GM23338 (cell line): ENCODE results near the gene DNAAF9. TPM values are rescaled to one million over a fixed set of nuclear protein-coding genes. Genes with fewer than 3 reads are reported as not detected.

Experiments
- ATAC-seq: fragments of 200-7000 bp; cut with Tn5 transposase; 3 replicates; pipeline ENCODE4 v1.9.1; 2020
- DNase-seq: peaks from one replicate; pipeline ENCODE4 v3.0.0-alpha.2; 2015; ENCODE audit warnings: low spot score
- H2AFZ ChIP-seq: fragments of 200-600 bp; sonication (generic); 2 replicates; pipeline ENCODE4 v1.8.0; 2016; ENCODE audit warnings: antibody characterized with exemption, mild to moderate bottlenecking, moderate library complexity
- H3F3A ChIP-seq: fragments of 200-600 bp; sonication (generic); replicated peaks from 2 replicates; pipeline ENCODE4 v1.8.0; 2017; ENCODE audit warnings: antibody characterized with exemption, mixed run types, low read depth
- H3K27ac ChIP-seq: fragments of 200-600 bp; sonication (generic); 2 replicates; pipeline ENCODE4 v1.6.1; 2016; ENCODE audit warnings: low read depth
- H3K27me3 ChIP-seq: fragments of 200-600 bp; sonication (generic); 2 replicates; pipeline ENCODE4 v1.8.0; 2016; ENCODE audit warnings: mild to moderate bottlenecking, mixed run types, moderate library complexity; ENCODE audit not compliant: insufficient read depth
- H3K36me3 ChIP-seq: fragments of 200-600 bp; sonication (generic); 2 replicates; pipeline ENCODE4 v1.8.0; 2016; ENCODE audit warnings: mild to moderate bottlenecking; ENCODE audit not compliant: insufficient read depth
- H3K4me1 ChIP-seq: fragments of 200-600 bp; sonication (generic); 2 replicates; pipeline ENCODE4 v1.8.0; 2016; ENCODE audit warnings: mild to moderate bottlenecking, moderate library complexity; ENCODE audit not compliant: insufficient read depth
- H3K4me2 ChIP-seq: fragments of 200-600 bp; sonication (generic); 2 replicates; pipeline ENCODE4 v1.7.1; 2017; ENCODE audit warnings: mixed run types
- H3K4me3 ChIP-seq: fragments of 200-600 bp; sonication (generic); 2 replicates; pipeline ENCODE4 v1.6.1; 2016; ENCODE audit warnings: mixed run types
- H3K79me2 ChIP-seq: fragments of 200-600 bp; sonication (generic); replicated peaks from 2 replicates; pipeline ENCODE4 v1.8.0; 2017; ENCODE audit warnings: mild to moderate bottlenecking; ENCODE audit not compliant: insufficient read depth
- H3K9me2 ChIP-seq: fragments of 200-600 bp; sonication (generic); 2 replicates; pipeline ENCODE4 v1.8.0; 2017; ENCODE audit not compliant: insufficient read depth
- H4K20me1 ChIP-seq: fragments of 200-600 bp; sonication (generic); replicated peaks from 2 replicates; pipeline ENCODE4 v1.8.0; 2017; ENCODE audit warnings: mild to moderate bottlenecking; ENCODE audit not compliant: insufficient read depth
- H3K27ac Mint-ChIP-seq: 2 replicates; pipeline ENCODE4 v1.8.0; 2020; ENCODE audit warnings: inconsistent platforms, mild to moderate bottlenecking, moderate library complexity, mixed read lengths
- H3K27me3 Mint-ChIP-seq: 3 replicates; pipeline ENCODE4 v1.8.0; 2022; ENCODE audit warnings: low read depth, mild to moderate bottlenecking, moderate library complexity, mixed read lengths, inconsistent platforms; ENCODE audit not compliant: insufficient read depth, poor library complexity
- H3K36me3 Mint-ChIP-seq: 3 replicates; pipeline ENCODE4 v1.8.0; 2021; ENCODE audit warnings: low read depth, mild to moderate bottlenecking, inconsistent platforms, moderate library complexity, mixed read lengths
- H3K4me1 Mint-ChIP-seq: 3 replicates; pipeline ENCODE4 v1.8.0; 2020; ENCODE audit warnings: mild to moderate bottlenecking, inconsistent platforms, mixed read lengths
- H3K4me3 Mint-ChIP-seq: 3 replicates; pipeline ENCODE4 v1.8.0; 2021; ENCODE audit warnings: moderate library complexity, mild to moderate bottlenecking, inconsistent platforms, mixed read lengths
- H3K9me3 Mint-ChIP-seq: 3 replicates; pipeline ENCODE4 v1.8.0; 2020; ENCODE audit warnings: moderate library complexity, mild to moderate bottlenecking, inconsistent platforms, mixed read lengths
- CREB1 ChIP-seq: fragments of 250-450 bp; sonication (Bioruptor Pico); IDR thresholded peaks from 2 replicates; pipeline ENCODE4 v1.5.0; 2020; ENCODE audit warnings: low read depth, mild to moderate bottlenecking, moderate library complexity
- EZH2 ChIP-seq: fragments of 200-600 bp; sonication (generic); IDR thresholded peaks from one replicate; pipeline ENCODE4 v1.8.0; 2017; ENCODE audit warnings: antibody characterized with exemption, mild to moderate bottlenecking, low read depth; ENCODE audit not compliant: unreplicated experiment
- JUNB ChIP-seq: IDR thresholded peaks from one replicate; pipeline ENCODE4 v1.6.1; 2016; ENCODE audit warnings: antibody characterized with exemption; ENCODE audit not compliant: unreplicated experiment
- NANOG ChIP-seq: IDR thresholded peaks from 2 replicates; pipeline ENCODE4 v1.6.1; 2016; ENCODE audit warnings: antibody characterized with exemption, borderline replicate concordance
- POLR2AphosphoS5 ChIP-seq: IDR thresholded peaks from 2 replicates; pipeline ENCODE4 v1.6.1; 2016; ENCODE audit warnings: antibody characterized with exemption, low read depth
- REST ChIP-seq: IDR thresholded peaks from one replicate; pipeline ENCODE4 v1.6.1; 2018; ENCODE audit warnings: antibody characterized with exemption; ENCODE audit not compliant: unreplicated experiment
- STAT1 ChIP-seq: IDR thresholded peaks from one replicate; pipeline ENCODE4 v1.6.1; 2016; ENCODE audit warnings: antibody characterized with exemption; ENCODE audit not compliant: unreplicated experiment
- ZNF114 ChIP-seq: fragments of 250-450 bp; sonication (Bioruptor Pico); IDR thresholded peaks from 2 replicates; pipeline ENCODE4 v1.5.0; 2020; ENCODE audit warnings: mild to moderate bottlenecking, moderate library complexity
- ZNF331 ChIP-seq: fragments of 250-450 bp; sonication (Bioruptor Pico); IDR thresholded peaks from 2 replicates; pipeline ENCODE4 v1.5.0; 2020; ENCODE audit warnings: low read depth, mild to moderate bottlenecking, moderate library complexity
- polyA plus RNA-seq: library from polyadenylated mRNA; unstranded; fragments of >200 nt; fragmentation: Nextera tagmentation; extraction: Ambion mirVana; gene quantifications from 2 replicates; pipeline ENCODE4 v1.2.1, GENCODE V29; 2016
- total RNA-seq: library from RNA; depleted of rRNA; stranded (reverse); fragments of >200 nt; shearing (Covaris generic); gene quantifications from 2 replicates; pipeline ENCODE4 v1.2.3, GENCODE V29; 2014
- TF ChIP-seq, protein P1 (sequence below), 2 experiments: fragments of 200-600 bp in 1 of 2; sonication (generic) in 1 of 2; conservative IDR thresholded peaks; 2 replicates each; pipeline versions ENCODE4 v1.5.1 to v1.6.1; 2016 to 2017; ENCODE audit warnings: antibody characterized with exemption in 2 of 2, low read depth in 2 of 2, mild to moderate bottlenecking in 2 of 2, moderate library complexity in 1 of 2
- TF ChIP-seq, protein P2 (sequence below): IDR thresholded peaks from 2 replicates; pipeline ENCODE4 v1.6.1; 2016; ENCODE audit warnings: antibody characterized with exemption

DNAAF9 gene
- total and polyA plus RNA-seq, 2 experiments from 2014 or later: 2.4 to 4.8 TPM

DNA sequence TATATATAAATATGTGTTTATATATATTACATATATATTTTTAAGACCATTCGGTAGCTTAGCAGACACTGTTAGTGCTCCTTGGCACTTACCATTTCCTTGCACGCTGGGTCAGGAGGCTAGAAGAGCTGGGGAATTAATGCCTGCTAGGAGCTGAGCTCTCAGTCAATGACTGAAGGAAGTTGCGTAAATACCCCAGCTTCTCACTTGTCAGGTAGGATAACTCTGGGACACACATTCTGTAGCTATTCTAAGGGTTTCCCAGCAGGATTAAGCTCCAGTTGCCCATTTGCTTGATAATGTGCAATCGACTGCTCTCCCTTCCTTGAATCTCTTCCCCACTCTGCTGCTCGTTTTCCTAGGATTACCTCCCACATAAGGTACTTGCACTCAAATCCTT, 15.7 kb upstream of the DNAAF9 start (continued):
- TF ChIP-seq, protein P1, sequence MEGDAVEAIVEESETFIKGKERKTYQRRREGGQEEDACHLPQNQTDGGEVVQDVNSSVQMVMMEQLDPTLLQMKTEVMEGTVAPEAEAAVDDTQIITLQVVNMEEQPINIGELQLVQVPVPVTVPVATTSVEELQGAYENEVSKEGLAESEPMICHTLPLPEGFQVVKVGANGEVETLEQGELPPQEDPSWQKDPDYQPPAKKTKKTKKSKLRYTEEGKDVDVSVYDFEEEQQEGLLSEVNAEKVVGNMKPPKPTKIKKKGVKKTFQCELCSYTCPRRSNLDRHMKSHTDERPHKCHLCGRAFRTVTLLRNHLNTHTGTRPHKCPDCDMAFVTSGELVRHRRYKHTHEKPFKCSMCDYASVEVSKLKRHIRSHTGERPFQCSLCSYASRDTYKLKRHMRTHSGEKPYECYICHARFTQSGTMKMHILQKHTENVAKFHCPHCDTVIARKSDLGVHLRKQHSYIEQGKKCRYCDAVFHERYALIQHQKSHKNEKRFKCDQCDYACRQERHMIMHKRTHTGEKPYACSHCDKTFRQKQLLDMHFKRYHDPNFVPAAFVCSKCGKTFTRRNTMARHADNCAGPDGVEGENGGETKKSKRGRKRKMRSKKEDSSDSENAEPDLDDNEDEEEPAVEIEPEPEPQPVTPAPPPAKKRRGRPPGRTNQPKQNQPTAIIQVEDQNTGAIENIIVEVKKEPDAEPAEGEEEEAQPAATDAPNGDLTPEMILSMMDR (conservative IDR thresholded peaks at IDR 0.05; ENCODE audit: low read depth in 2 of 2): no peak
- TF ChIP-seq JUNB (no peak), REST (no peak), STAT1 (no peak), ZNF114 (CRISPR knock-in tag) (no peak), EZH2 (no peak), CREB1 (CRISPR knock-in tag) (no peak), POLR2AphosphoS5 (no peak), ZNF331 (CRISPR knock-in tag) (no peak), NANOG (no peak)
- TF ChIP-seq, protein P2, sequence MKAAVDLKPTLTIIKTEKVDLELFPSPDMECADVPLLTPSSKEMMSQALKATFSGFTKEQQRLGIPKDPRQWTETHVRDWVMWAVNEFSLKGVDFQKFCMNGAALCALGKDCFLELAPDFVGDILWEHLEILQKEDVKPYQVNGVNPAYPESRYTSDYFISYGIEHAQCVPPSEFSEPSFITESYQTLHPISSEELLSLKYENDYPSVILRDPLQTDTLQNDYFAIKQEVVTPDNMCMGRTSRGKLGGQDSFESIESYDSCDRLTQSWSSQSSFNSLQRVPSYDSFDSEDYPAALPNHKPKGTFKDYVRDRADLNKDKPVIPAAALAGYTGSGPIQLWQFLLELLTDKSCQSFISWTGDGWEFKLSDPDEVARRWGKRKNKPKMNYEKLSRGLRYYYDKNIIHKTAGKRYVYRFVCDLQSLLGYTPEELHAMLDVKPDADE: no peak

DNA sequence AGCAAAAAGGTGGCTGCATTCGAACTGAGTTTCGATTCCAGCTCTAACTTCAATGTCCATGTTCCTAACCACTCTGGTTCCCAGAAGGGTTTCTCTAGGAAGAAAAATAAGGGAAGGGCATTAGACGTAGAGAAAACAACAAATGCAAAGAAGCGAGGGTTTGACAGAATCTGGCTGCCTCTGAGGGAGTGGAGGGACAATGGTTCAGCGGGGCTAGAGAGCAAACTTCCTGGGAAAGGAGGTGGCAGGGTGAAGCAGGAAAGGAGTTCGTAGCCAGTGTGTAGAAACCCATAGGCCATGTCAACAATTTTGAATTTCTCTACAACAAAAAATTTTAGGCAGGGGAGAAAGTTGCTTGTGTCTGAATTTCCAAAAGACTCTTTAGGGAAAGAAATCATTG, 14.5 kb upstream of the DNAAF9 start:
- Histone ChIP-seq H3K4me1 (no peaks in the 10 kb centered on the region), H3K27me3 (no peaks in the 10 kb centered on the region), H3K4me2 (0 out of 2 replicates have a peak overlapping the region, but pooled peaks have one; percentile 43), H3K4me3 (no peak overlapping the region), H4K20me1 (no peaks in the 10 kb centered on the region), H3K9me2 (no peaks in the 10 kb centered on the region), H3K27ac (peak overlapping the region; percentile 72; the same call in 1 of the 2 replicates), H2AFZ (peak overlapping the region; percentile 98), H3K79me2 (no peaks in the 10 kb centered on the region), H3F3A (no peaks in the 10 kb centered on the region), H3K36me3 (no peaks in the 10 kb centered on the region)
- H3K4me1 Mint-ChIP-seq: peaks cover 14% of the 10 kb centered on the region
- H3K27ac Mint-ChIP-seq: no peak overlapping the region
- H3K4me3 Mint-ChIP-seq: no peak overlapping the region
- ATAC-seq (peak; percentile 54; the same call in 2 of the 3 replicates), DNase-seq (no peak)
- no peak for TF ChIP-seq STAT1
- TF ChIP-seq ZNF331 (CRISPR knock-in tag): no peak
- TF ChIP-seq, protein P2: no peak
- no peak for TF ChIP-seq NANOG
- TF ChIP-seq REST: no peak
- TF ChIP-seq, protein P1 (conservative IDR thresholded peaks at IDR 0.05; ENCODE audit: low read depth in 2 of 2): no peak
- no peak for TF ChIP-seq JUNB
- no peak for TF ChIP-seq POLR2AphosphoS5
- no peak for TF ChIP-seq ZNF114 (CRISPR knock-in tag)
- TF ChIP-seq CREB1 (CRISPR knock-in tag): no peak
- no peak for TF ChIP-seq EZH2
- H3K27me3 Mint-ChIP-seq: peaks cover 2% of the 10 kb centered on the region
- no peaks in the 10 kb centered on the region; the same call in 2 of the 3 replicates for H3K9me3 Mint-ChIP-seq
- H3K36me3 Mint-ChIP-seq: no peaks in the 10 kb centered on the region
